Upper lobe of left lung (tissue), 6 donors: ENCODE measurements around the gene CHAF1A. TPM values are rescaled to one million over a fixed set of nuclear protein-coding genes. Genes with fewer than 3 reads are reported as not detected.

ENCODE experiments used
- ATAC-seq, 2 donors: fragments of 200-7000 bp; cut with Tn5 transposase; one replicate each; pipeline ENCODE4 v1.9.1; 2022; ENCODE audit warnings: mild to moderate bottlenecking in 2 of 2, moderate library complexity in 2 of 2; ENCODE audit not compliant: low FRiP score in 2 of 2
- DNase-seq, 2 donors: peaks; one replicate each; pipeline ENCODE4 v3.0.0-alpha.2; 2019 to 2020
- H3K27ac ChIP-seq, 4 donors: fragments of 200-600 bp; sonication (generic); one replicate each; pipeline ENCODE4 v1.5.1; 2016 to 2019
- H3K27me3 ChIP-seq, 4 donors: fragments of 200-600 bp; sonication (generic); one replicate each; pipeline ENCODE4 v1.5.1; 2017 to 2019
- H3K36me3 ChIP-seq, 4 donors: fragments of 200-600 bp; sonication (generic); one replicate each; pipeline ENCODE4 v1.5.1; 2016 to 2019
- H3K4me1 ChIP-seq, 4 donors: fragments of 200-600 bp; sonication (generic); one replicate each; pipeline ENCODE4 v1.5.1; 2018 to 2019
- H3K4me3 ChIP-seq, 4 donors: fragments of 200-600 bp; sonication (generic); one replicate each; pipeline ENCODE4 v1.5.1; 2017 to 2019; ENCODE audit warnings: mild to moderate bottlenecking in 2 of 4, moderate library complexity in 1 of 4
- H3K9me3 ChIP-seq, 4 donors: fragments of 200-600 bp; sonication (generic); one replicate each; pipeline ENCODE4 v1.5.1; 2018 to 2019
- EP300 ChIP-seq, 4 donors: sonication (generic); formaldehyde crosslinking; IDR thresholded peaks; one replicate each; pipeline ENCODE4 v1.5.1; 2017; ENCODE audit warnings: antibody characterized with exemption in 4 of 4, control low read depth in 2 of 4
- POLR2A ChIP-seq, 4 donors: fragments of 450-650 bp; IDR thresholded peaks; one replicate each; pipeline ENCODE4 v1.5.1; 2016 to 2017; ENCODE audit warnings: antibody characterized with exemption in 4 of 4, mild to moderate bottlenecking in 2 of 4
- POLR2AphosphoS5 ChIP-seq, 2 donors: sonication (generic); formaldehyde crosslinking; IDR thresholded peaks; one replicate each; pipeline ENCODE4 v1.5.1; 2017; ENCODE audit warnings: antibody characterized with exemption in 2 of 2
- WGBS, 2 donors: methylation state at CpG; one replicate each; pipeline ENCODE4 v1.1.5; 2017 to 2018; 5-methylcytosine and 5-hydroxymethylcytosine counted together
- total RNA-seq, 6 donors: library from RNA; depleted of rRNA in 4 of 6; stranded (reverse); fragments of >200 nt in 4 of 6; gene quantifications; one replicate each; pipeline versions ENCODE4 v1.1.0 to v1.2.1, GENCODE V29; 2016 to 2021
- TF ChIP-seq, protein P1 (sequence below), 6 experiments: fragments of 450-650 bp in 4 of 6; fragments of 200-600 bp in 2 of 6; sonication (generic) in 2 of 6; IDR thresholded peaks; one replicate each; pipeline ENCODE4 v1.5.1; 2016 to 2019; ENCODE audit warnings: antibody characterized with exemption in 6 of 6
- donor health status: DM: no; HTN: no; CAD: no; lungs with moderate emphysema.
- donor health status: DM: no; HTN: yes; CAD: no; lungs with severe emphysema.

The CHAF1A gene
- total RNA-seq, 6 donors from 2014 or later, result 3.3 to 16.8 (median 10.1) TPM

GRCh38 chr19:4386041-4386782 is 16.2 kb upstream of the CHAF1A start:
- Histone ChIP-seq H3K4me1 (peaks cover 31 to 38% (median 35%) of the 10 kb centered on the region in 4 donors), H3K9me3 (no peaks in the 10 kb centered on the region), H3K36me3 (peaks cover 0 to 22% (median 13%) of the 10 kb centered on the region in 4 donors), H3K4me3 (no peak overlapping the region), H3K27me3 (no peaks in the 10 kb centered on the region), H3K27ac (peak overlapping the region in 2 of 4 donors; percentile 11 to 39)
- DNase-seq, result no peak
- no peak for TF ChIP-seq POLR2A (IDR thresholded peaks at IDR 0.05)
- TF ChIP-seq POLR2AphosphoS5 (IDR thresholded peaks at IDR 0.05), result no peak
- no peak for TF ChIP-seq EP300 (IDR thresholded peaks at IDR 0.05)
- TF ChIP-seq, protein P1, sequence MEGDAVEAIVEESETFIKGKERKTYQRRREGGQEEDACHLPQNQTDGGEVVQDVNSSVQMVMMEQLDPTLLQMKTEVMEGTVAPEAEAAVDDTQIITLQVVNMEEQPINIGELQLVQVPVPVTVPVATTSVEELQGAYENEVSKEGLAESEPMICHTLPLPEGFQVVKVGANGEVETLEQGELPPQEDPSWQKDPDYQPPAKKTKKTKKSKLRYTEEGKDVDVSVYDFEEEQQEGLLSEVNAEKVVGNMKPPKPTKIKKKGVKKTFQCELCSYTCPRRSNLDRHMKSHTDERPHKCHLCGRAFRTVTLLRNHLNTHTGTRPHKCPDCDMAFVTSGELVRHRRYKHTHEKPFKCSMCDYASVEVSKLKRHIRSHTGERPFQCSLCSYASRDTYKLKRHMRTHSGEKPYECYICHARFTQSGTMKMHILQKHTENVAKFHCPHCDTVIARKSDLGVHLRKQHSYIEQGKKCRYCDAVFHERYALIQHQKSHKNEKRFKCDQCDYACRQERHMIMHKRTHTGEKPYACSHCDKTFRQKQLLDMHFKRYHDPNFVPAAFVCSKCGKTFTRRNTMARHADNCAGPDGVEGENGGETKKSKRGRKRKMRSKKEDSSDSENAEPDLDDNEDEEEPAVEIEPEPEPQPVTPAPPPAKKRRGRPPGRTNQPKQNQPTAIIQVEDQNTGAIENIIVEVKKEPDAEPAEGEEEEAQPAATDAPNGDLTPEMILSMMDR (IDR thresholded peaks at IDR 0.05), result no peak
- WGBS, 2 donors, result 84 to 86% methylated on average over 13 of the region's 13 CpGs
- no peak for ATAC-seq

GRCh38 chr19:4388337-4389063 is 13.9 kb upstream of the CHAF1A start:
- no peaks in the 10 kb centered on the region for H3K9me3 ChIP-seq
- 63 to 71% methylated on average over 9 to 11 of the region's 16 CpGs for WGBS, 2 donors
- ATAC-seq, result peak in 1 of 2 donors; percentile 56
- H3K4me1 ChIP-seq, result peaks cover 52 to 57% (median 54%) of the 10 kb centered on the region in 4 donors
- H3K4me3 ChIP-seq, result no peak overlapping the region
- TF ChIP-seq EP300 (IDR thresholded peaks at IDR 0.05) (no peak), POLR2AphosphoS5 (IDR thresholded peaks at IDR 0.05) (no peak), POLR2A (IDR thresholded peaks at IDR 0.05) (no peak)
- TF ChIP-seq, protein P1 (IDR thresholded peaks at IDR 0.05), result no peak
- peaks cover 0 to 18% (median 11%) of the 10 kb centered on the region in 4 donors for H3K36me3 ChIP-seq
- H3K27me3 ChIP-seq, result no peaks in the 10 kb centered on the region
- DNase-seq, result peak in 1 of 2 donors; percentile 71
- H3K27ac ChIP-seq, result peak overlapping the region; percentile 77 to 87 (median 85)

DNA sequence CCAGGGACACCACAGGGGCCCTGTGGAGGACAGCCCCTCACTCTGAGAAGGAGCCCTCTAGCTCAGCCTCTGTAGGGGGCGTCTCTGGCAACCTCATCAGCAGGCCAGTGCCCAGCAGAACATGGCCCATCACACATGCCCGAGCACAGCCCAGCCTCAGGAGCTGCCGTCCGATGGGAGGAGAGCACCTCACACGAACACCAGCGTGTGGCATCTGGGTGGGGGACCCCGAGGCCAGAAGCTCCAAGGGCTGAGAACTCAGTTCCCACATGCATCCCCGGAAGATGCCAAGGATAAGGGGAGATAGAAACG is 13.4 kb upstream of the CHAF1A start:
- no peaks in the 10 kb centered on the region for H3K27me3 ChIP-seq
- peak overlapping the region; percentile 77 to 87 (median 85) for H3K27ac ChIP-seq
- peaks cover 0 to 16% (median 7%) of the 10 kb centered on the region in 4 donors for H3K36me3 ChIP-seq
- H3K9me3 ChIP-seq, result no peaks in the 10 kb centered on the region
- H3K4me3 ChIP-seq, result no peak overlapping the region
- 79 to 88% methylated on average over 3 to 7 of the region's 9 CpGs for WGBS, 2 donors
- ATAC-seq, result no peak
- H3K4me1 ChIP-seq, result peaks cover 57 to 60% (median 58%) of the 10 kb centered on the region in 4 donors
- no peak for DNase-seq
- TF ChIP-seq POLR2A (IDR thresholded peaks at IDR 0.05) (no peak), POLR2AphosphoS5 (IDR thresholded peaks at IDR 0.05) (no peak), EP300 (IDR thresholded peaks at IDR 0.05) (no peak)
- TF ChIP-seq, protein P1 (IDR thresholded peaks at IDR 0.05), result no peak

- H3K9me3 ChIP-seq, result no peaks in the 10 kb centered on the region
- ATAC-seq (peak in 1 of 2 donors; percentile 9), DNase-seq (no peak)
- peak overlapping the region in 1 of 4 donors; percentile 12 for H3K4me3 ChIP-seq
- no peaks in the 10 kb centered on the region for H3K27me3 ChIP-seq
- TF ChIP-seq, protein P1 (IDR thresholded peaks at IDR 0.05), result no peak
- peaks cover 57 to 65% (median 61%) of the 10 kb centered on the region in 4 donors for H3K4me1 ChIP-seq
- H3K27ac ChIP-seq, result peak overlapping the region; percentile 77 to 87 (median 85)
- peaks cover 0 to 12% (median 5%) of the 10 kb centered on the region in 4 donors for H3K36me3 ChIP-seq
- WGBS, 2 donors, result 48 to 64% methylated on average over 7 to 16 of the region's 17 CpGs
Measured at GRCh38 chr19:4389511-4390016, 12.9 kb upstream of the CHAF1A start.
